ENCODE measurements around the gene CACNG8. TPM values are rescaled to one million over a fixed set of nuclear protein-coding genes. Genes with fewer than 3 reads are reported as not detected.

The CACNG8 gene
- polyA plus RNA-seq, 1 of the 3 experiments (the other 2 are of a cell fraction) = 1.3 TPM

DNA sequence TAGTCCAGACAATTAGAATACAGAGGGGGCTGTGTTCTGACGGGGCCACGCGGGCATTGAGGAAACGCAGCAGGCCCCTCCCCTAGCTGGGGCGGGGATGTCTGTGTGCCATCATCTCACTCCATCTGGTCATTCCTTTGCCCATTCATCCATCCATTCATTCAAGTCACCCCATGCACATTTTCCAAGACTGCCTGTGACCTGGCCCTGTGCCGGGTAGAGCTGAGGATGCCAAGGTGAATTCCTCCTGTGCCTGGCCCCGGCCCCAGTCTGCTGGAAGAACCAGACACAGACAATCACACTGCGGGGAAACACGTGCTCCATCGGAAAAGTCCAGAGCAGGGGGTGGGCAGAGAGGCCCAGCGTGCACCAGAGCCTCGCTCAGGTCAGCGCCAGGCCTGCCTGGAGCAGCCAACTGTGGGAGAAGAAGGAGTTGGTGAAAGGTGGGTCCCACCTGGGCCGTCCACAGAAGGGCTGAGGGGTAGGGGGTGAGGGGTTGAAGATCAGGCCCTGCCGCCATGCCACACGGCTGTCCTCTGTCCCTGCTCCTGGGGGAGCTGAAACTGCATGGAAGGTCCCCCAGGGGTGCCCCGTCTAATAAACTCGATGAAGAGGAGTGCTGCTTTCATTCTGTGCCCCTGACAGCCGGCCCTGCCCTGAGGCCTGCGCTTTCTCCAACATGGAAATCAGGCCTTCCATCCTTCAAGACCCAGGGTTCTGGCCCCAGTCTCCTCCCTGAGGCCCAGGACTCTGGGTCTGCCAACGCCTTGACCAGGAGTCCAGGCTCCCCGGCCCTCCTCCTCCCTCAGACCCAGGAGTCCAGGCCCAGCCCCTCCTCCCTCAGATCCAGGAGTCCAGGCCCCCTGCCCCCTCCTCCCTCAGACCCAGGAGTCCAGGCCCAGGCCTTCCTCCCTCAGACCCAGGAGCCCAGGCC is 27.1 kb downstream of the CACNG8 start (continued):
- TF ChIP-seq CHD2 (IDR thresholded peaks at IDR 0.05; ENCODE audit: low read length, partially characterized antibody) (no peak), EZH2phosphoT487 (IDR thresholded peaks at IDR 0.05; ENCODE audit: borderline replicate concordance, low read depth) (no peak), GATA2 (CRISPR knock-in tag; IDR thresholded peaks at IDR 0.05) (no peak)
- TF ChIP-seq, protein P1, sequence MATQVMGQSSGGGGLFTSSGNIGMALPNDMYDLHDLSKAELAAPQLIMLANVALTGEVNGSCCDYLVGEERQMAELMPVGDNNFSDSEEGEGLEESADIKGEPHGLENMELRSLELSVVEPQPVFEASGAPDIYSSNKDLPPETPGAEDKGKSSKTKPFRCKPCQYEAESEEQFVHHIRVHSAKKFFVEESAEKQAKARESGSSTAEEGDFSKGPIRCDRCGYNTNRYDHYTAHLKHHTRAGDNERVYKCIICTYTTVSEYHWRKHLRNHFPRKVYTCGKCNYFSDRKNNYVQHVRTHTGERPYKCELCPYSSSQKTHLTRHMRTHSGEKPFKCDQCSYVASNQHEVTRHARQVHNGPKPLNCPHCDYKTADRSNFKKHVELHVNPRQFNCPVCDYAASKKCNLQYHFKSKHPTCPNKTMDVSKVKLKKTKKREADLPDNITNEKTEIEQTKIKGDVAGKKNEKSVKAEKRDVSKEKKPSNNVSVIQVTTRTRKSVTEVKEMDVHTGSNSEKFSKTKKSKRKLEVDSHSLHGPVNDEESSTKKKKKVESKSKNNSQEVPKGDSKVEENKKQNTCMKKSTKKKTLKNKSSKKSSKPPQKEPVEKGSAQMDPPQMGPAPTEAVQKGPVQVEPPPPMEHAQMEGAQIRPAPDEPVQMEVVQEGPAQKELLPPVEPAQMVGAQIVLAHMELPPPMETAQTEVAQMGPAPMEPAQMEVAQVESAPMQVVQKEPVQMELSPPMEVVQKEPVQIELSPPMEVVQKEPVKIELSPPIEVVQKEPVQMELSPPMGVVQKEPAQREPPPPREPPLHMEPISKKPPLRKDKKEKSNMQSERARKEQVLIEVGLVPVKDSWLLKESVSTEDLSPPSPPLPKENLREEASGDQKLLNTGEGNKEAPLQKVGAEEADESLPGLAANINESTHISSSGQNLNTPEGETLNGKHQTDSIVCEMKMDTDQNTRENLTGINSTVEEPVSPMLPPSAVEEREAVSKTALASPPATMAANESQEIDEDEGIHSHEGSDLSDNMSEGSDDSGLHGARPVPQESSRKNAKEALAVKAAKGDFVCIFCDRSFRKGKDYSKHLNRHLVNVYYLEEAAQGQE (IDR thresholded peaks at IDR 0.05; ENCODE audit: low read depth, low read length) = no peak

DNA sequence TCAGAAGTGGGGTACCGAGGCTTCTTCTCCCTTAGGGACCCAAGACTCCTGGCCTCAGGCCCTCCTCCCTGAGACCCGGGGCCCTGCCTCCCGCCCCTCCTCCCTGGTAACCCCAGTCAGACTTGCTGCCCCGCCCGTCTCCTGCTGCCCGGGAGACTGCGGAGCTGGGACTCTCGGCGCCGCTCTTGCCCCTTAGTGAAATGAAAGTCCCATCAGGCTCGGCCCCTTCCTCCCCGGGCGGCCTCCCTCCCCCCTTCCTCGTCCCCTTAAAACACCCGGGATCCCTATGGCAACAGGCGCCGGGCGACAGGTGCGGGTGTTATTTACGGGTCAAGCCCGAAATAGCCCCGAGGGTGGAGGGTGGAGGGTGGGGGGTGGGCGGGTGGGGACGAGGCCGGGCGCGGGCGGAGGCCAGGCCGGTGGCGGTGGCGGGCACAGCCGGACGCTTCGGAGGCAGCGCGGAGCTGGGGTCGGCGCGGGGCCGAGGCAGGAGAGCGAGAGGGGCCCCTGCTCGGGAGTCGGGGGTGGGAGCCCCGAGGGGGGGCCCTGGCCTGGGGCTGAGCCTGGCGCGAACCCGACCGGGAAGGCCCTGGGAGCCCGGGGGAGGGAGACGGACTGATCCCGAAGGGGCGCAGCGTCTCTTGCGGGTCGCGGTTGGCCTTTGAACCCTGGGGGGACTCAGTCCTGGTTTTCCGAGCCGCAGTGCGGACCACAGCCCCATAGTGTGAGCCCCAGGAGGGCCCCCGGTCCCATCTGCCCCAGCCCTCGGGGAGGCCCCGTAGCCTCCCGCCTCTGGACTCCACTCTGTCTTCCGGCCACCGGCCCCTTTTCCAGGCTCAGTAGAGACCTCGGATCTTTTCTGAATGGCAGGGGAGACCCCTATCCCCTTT is 28.7 kb downstream of the CACNG8 start, which contains the start of gene CACNG6:
Gene CACNG6, plus strand, starts transcription at position 414 of the 890 bp plus-strand sequence. CDS start 1,241 bp downstream, outside the sequence.
- peaks cover 24% of the 10 kb centered on the region for H3F3A ChIP-seq (replicated peaks; ENCODE audit: insufficient read depth)
- H3K27me3 ChIP-seq (ENCODE audit: insufficient read depth) = peaks cover 5% of the 10 kb centered on the region; the same call in 1 of the 2 replicates
- no peak within 1 kb of the TSS; a peak in 1 of 4 replicates for H3K27ac ChIP-seq (ENCODE audit: low read depth in 2 of 2, low read length in 1 of 2)
- peak within 1 kb of the TSS; percentile 42 to 47; a peak in 3 of 4 replicates for H3K4me3 ChIP-seq (ENCODE audit: low read depth in 2 of 2, low read length in 1 of 2)
- TF ChIP-seq GATA2 (CRISPR knock-in tag; IDR thresholded peaks at IDR 0.05) (no peak), GABPA (IDR thresholded peaks at IDR 0.05; ENCODE audit: low read depth) (no peak), NRF1 (IDR thresholded peaks at IDR 0.05; ENCODE audit: low read depth, low read length) (no peak), TEAD4 (IDR thresholded peaks at IDR 0.05; ENCODE audit: borderline replicate concordance, insufficient read depth) (no peak), MEF2A (IDR thresholded peaks at IDR 0.05; ENCODE audit: borderline replicate concordance, low read depth) (no peak)
- TF ChIP-seq, protein P2, sequence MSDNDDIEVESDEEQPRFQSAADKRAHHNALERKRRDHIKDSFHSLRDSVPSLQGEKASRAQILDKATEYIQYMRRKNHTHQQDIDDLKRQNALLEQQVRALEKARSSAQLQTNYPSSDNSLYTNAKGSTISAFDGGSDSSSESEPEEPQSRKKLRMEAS (IDR thresholded peaks at IDR 0.05; ENCODE audit: low read depth) = no peak
- TF ChIP-seq, protein P3, sequence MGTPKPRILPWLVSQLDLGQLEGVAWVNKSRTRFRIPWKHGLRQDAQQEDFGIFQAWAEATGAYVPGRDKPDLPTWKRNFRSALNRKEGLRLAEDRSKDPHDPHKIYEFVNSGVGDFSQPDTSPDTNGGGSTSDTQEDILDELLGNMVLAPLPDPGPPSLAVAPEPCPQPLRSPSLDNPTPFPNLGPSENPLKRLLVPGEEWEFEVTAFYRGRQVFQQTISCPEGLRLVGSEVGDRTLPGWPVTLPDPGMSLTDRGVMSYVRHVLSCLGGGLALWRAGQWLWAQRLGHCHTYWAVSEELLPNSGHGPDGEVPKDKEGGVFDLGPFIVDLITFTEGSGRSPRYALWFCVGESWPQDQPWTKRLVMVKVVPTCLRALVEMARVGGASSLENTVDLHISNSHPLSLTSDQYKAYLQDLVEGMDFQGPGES (IDR thresholded peaks at IDR 0.05; ENCODE audit: low read depth, low read length) = no peak
- no peaks in the 10 kb centered on the region for H3K79me2 ChIP-seq (ENCODE audit: insufficient read depth)
- no peaks in the 10 kb centered on the region for H3K9me2 ChIP-seq
- CTCF ChIA-PET = interaction anchor here (0.6 kb wide), 1 partner anchor 174 kb away, joined by 3 read pairs; no protein-coding TSS in a partner anchor
- peak; percentile 73 for DNase-seq
- H4K20me1 ChIP-seq (ENCODE audit: insufficient read depth) = no peaks in the 10 kb centered on the region
- H3K9me3 ChIP-seq = no peaks in the 10 kb centered on the region
- POLR2A ChIA-PET = no interaction called here
- 13% methylated on average over 39 of the region's 66 CpGs for WGBS (ENCODE audit: low lambda C conversion rate)
- H3K4me1 ChIP-seq (ENCODE audit: control insufficient read depth in 1 of 2, insufficient read depth in 2 of 2, low read depth in 1 of 2, low read length in 1 of 2) = peaks cover 16 to 18% of the 10 kb centered on the region in 2 experiments; a peak in 3 of 4 replicates
- no peak within 1 kb of the TSS for H2AFZ ChIP-seq (ENCODE audit: low read depth)
- H3K4me2 ChIP-seq = peak within 1 kb of the TSS; percentile 69; the same call in 1 of the 2 replicates
- peak within 1 kb of the TSS; percentile 39; the same call in 1 of the 2 replicates for H3K9ac ChIP-seq
- H3K36me3 ChIP-seq (replicated peaks in 1 of 2; ENCODE audit: control insufficient read depth in 1 of 2, insufficient read depth in 2 of 2, low read length in 1 of 2) = no peaks in the 10 kb centered on the region

All from SK-N-SH (cell line).